GM19023 (cell line): ENCODE results near the gene COMMD9.

Source experiments
- ATAC-seq: cut with Tn5 transposase; IDR thresholded peaks from one replicate; pipeline ENCODE4 v1.9.1; 2021; ENCODE audit warnings: mild to moderate bottlenecking, moderate library complexity; ENCODE audit not compliant: unreplicated experiment

COMMD9 gene

GRCh38 chr11:36258730-36259360, 30.4 kb downstream of the COMMD9 start:
- no peak for ATAC-seq

GRCh38 chr11:36257351-36257750, 31.9 kb downstream of the COMMD9 start:
- ATAC-seq, result no peak

DNA sequence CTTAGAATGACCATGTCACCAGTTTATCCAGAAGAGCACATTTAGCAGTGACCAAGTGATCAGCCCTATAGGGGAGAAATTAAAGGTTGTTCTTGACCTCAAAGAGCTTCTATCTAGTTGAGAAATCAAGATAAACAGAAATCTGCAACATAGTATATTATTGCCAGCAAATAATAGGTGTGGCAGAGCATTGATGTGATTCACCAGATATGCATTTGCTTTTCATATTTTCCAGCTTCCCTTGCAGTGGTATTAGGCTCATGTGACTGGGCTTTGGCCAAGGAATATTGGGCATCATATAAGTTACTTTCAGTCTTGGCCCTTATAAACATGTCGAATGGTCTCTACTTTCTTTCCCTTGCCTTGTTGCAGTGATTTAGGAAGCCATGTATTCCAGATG, 34.5 kb downstream of the COMMD9 start:
- no peak for ATAC-seq

DNA sequence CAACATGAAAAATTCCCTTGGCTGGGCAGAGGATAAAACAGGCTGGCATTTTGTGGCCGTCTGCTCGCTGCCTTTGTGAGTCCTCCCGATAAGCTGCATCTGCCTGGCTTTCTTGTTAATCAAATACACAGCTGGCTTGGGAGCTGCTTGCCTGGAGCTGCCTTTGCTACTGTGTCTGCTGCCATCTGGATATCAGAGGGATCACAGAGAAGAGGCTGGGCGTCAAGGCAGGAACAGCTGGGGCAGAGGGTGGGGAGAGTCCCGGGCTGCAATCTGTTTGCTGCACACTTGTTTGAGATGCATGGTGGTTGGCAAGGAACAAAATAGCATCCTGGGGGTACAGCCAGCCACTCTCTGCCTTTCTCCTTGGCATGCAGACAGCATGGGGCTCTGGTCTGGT, 36.0 kb downstream of the COMMD9 start:
- ATAC-seq, result no peak

- ATAC-seq, result no peak
These were observed 37.4 kb downstream of the COMMD9 start for GRCh38 chr11:36251823-36252222.

- no peak for ATAC-seq
These were observed 40.0 kb downstream of the COMMD9 start for GRCh38 chr11:36249246-36249645.

GRCh38 chr11:36248436-36248835, 40.8 kb downstream of the COMMD9 start:
- no peak for ATAC-seq

- ATAC-seq, result no peak
These were observed 41.7 kb downstream of the COMMD9 start for GRCh38 chr11:36247493-36247892.

GRCh38 chr11:36243641-36244040, 45.6 kb downstream of the COMMD9 start:
- no peak for ATAC-seq

- no peak for ATAC-seq
These were observed 47.7 kb downstream of the COMMD9 start for GRCh38 chr11:36241497-36241896.

GRCh38 chr11:36240801-36241200, 48.4 kb downstream of the COMMD9 start:
- ATAC-seq, result no peak

- ATAC-seq, result no peak
These were observed 49.1 kb downstream of the COMMD9 start for GRCh38 chr11:36240173-36240572.

- ATAC-seq, result no peak
These were observed 49.6 kb downstream of the COMMD9 start for GRCh38 chr11:36239636-36240035.

DNA sequence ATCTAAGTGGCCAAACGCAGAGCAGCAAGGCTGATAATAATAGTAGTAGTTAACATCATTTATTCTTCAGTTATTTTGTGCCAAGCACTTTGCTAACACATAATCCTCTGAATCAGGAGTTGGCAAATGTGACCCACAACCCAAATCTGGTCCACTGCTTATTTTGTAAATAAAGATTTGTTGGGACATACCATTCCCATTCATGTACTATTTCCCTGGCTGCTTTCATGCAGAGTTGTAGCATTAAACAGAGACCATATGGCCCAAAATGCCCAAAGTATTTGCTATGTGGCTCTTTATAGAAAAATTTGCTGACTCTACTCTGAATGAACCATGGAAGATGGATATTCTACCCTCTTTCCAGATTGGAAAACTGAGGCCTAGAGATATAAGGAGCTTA, 50.3 kb downstream of the COMMD9 start:
- no peak for ATAC-seq

- ATAC-seq, result no peak
These were observed 51.1 kb downstream of the COMMD9 start for GRCh38 chr11:36238036-36238631.

- ATAC-seq, result no peak
These were observed 51.8 kb downstream of the COMMD9 start for GRCh38 chr11:36237391-36237790.

DNA sequence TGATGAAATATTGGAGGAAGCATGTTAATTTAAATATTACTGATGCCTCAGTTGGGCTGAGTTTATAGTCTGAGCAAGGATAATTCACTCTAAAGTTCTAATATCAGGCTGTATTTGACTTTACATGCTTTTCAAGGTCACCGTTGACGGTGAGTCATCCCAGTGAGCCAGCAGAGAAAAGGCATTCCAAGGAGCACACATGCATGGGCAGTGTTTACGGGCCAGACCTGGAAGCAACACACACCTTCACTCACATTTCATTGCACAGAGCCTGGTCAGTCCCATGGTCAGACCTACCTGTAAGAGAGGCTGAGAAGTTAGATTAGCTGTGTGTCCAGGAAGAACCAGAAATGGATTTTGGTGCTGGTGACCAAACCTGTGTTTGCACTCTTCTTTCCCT, 53.5 kb downstream of the COMMD9 start:
- no peak for ATAC-seq

GRCh38 chr11:36234825-36235224, 54.4 kb downstream of the COMMD9 start:
- no peak for ATAC-seq

DNA sequence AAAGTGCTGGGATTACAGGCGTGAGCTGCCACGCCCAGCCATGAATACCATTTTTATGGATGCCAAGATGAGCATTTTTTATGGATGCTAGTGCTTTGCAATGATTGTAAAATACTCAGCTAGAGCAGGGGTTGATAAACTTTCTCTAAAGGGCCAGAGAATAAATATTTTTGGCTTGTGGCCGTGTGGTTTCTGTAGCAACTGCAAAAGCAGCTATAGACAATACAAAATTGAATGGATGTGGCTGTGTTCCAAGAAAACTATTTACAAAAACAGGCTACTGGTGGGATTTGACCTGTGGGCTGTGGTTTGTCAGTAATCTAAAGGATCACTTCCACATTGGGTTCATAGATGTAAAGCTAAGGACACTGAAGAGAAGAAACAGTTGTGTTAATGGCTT, 56.0 kb downstream of the COMMD9 start:
- ATAC-seq, result no peak

DNA sequence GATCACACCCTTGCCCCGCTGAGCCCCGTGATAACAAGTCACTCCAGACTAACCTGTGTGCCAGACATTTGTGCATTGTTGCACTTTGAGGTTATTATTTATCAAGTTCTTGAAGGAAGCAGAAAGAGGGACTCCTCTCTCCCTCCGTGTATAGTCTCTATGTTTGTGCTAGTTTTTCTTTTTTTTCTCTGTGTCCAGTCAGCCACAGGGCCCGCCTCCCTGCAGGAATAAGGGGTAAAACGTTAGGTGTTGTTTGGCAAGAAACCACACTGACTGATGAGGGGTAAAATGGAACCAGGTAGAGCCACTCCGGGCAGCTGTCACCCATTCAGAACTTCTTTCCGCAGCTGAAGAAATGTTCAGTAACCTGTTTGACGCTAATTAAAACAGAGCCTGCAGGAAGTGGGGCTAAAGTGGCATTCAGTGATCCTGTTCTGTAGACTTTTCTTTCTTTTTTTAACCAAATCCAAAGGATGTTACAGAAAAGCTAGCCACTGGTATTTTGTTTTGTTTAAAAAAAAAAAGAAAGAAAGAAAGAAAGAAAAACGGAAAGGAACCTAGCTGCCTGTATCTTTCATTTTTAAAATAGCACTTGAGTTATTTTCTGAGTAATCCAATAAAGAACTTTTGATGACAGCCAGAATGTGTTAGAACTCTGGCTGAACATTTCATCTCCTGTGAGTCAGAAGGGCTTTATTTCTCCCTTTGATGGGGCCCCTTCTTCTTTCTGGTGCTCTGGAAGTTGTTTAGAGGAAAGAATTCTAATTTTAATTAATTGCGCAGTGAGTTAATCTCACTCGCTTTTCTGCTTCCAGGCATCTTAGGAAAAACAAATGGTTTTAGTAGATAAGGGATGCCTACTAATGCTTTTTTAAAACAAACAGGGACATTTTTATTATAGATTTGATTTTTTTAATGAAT, 58.2 kb downstream of the COMMD9 start:
- no peak for ATAC-seq

DNA sequence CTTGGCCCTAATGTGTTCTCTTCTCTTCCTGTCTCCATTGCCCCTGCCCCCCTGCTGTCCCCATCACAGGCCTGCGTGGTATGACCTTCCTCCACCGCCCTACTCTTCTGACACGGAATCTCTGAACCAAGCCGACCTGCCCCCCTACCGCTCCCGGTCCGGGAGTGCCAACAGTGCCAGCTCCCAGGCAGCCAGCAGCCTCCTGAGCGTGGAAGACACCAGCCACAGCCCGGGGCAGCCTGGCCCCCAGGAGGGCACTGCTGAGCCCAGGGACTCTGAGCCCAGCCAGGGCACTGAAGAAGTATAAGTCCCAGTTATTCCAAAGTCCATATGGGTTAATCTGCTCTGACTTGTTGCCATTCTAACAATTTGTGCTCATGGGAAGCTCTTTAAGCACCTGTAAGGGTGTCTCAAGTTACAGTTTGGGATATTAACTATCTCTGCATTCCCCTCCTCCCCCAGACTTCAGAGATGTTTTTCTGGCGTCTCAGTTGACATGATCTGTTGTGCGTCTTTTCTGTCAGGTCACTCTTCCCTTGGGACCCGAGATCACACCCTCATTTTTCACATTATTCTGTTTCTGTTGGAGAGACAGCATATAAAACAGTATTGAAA, 60.0 kb downstream of the COMMD9 start:
- ATAC-seq, result no peak

DNA sequence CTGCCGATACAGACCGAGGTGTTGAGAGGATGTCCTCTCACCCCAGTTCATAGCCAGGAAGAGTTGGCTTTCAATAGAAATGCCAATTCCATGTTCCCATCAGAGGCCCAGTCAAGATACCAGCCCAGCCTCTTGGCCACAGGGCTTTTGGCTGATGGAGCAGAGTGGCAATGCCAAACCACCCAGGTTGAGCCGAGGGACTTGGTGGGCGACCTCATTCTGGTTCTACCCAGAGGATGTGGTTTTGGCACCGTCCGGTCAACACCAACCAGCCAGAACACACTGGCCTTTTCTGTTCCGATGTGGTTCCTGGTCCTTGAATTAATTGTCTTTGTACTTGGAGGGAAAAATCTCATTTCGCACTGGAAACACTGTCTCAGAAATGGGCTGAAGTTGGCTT, 60.5 kb downstream of the COMMD9 start:
- ATAC-seq, result no peak
